Karpas-422 (cell line): Measurements from ENCODE around the gene LINGO3. TPM values are rescaled to one million over a fixed set of nuclear protein-coding genes. Genes with fewer than 3 reads are reported as not detected.

Experiments used
- DNase-seq: peaks from one replicate; pipeline ENCODE4 v3.0.0-alpha.2; 2015
- H2AFZ ChIP-seq: fragments of 200-600 bp; sonication (generic); 2 replicates; pipeline ENCODE4 v1.6.1; 2014; ENCODE audit warnings: antibody characterized with exemption, low read length, mixed read lengths
- H3K27ac ChIP-seq: fragments of 200-600 bp; sonication (generic); 2 replicates; pipeline ENCODE4 v1.5.1; 2014; ENCODE audit warnings: mild to moderate bottlenecking, low read length, moderate library complexity
- H3K27me3 ChIP-seq: fragments of 200-600 bp; sonication (generic); 2 replicates; pipeline ENCODE4 v1.6.1; 2014; ENCODE audit warnings: low read length, mixed read lengths
- H3K36me3 ChIP-seq: fragments of 200-600 bp; sonication (generic); 2 replicates; pipeline ENCODE4 v1.6.1; 2014; ENCODE audit warnings: low read length, mixed read lengths; ENCODE audit not compliant: insufficient read depth
- H3K4me1 ChIP-seq: fragments of 200-600 bp; sonication (generic); 2 replicates; pipeline ENCODE4 v1.6.1; 2014; ENCODE audit warnings: mild to moderate bottlenecking, low read length, mixed read lengths
- H3K4me2 ChIP-seq: fragments of 200-600 bp; sonication (generic); 2 replicates; pipeline ENCODE4 v1.6.1; 2014; ENCODE audit warnings: low read length, low read depth, mild to moderate bottlenecking; ENCODE audit not compliant: poor library complexity, severe bottlenecking
- H3K4me3 ChIP-seq: fragments of 200-600 bp; sonication (generic); 2 replicates; pipeline ENCODE4 v1.5.1; 2014; ENCODE audit warnings: mild to moderate bottlenecking, antibody characterized with exemption, low read length, mixed read lengths
- H3K79me2 ChIP-seq: fragments of 200-600 bp; sonication (generic); 2 replicates; pipeline ENCODE4 v1.6.1; 2014; ENCODE audit warnings: mild to moderate bottlenecking, low read length, mixed read lengths
- H3K9ac ChIP-seq: fragments of 200-600 bp; sonication (generic); 2 replicates; pipeline ENCODE4 v1.6.0; 2014; ENCODE audit warnings: low read length
- H3K9me2 ChIP-seq: fragments of 200-600 bp; sonication (generic), shearing (Covaris generic); replicated peaks from 2 replicates; pipeline ENCODE4 v1.6.0; 2014; ENCODE audit warnings: mild to moderate bottlenecking, low read length, moderate library complexity; ENCODE audit not compliant: insufficient read depth
- H3K9me3 ChIP-seq: fragments of 300-700, 200-600 bp; sonication (generic); 2 replicates; pipeline ENCODE4 v1.6.1; 2014; ENCODE audit warnings: low read length, mixed read lengths
- H4K20me1 ChIP-seq: fragments of 200-600 bp; sonication (generic); 2 replicates; pipeline ENCODE4 v1.6.1; 2014; ENCODE audit warnings: mild to moderate bottlenecking, antibody characterized with exemption, low read length, low read depth; ENCODE audit not compliant: insufficient read depth
- total RNA-seq: library from RNA; depleted of rRNA; stranded (reverse); fragments of >200 nt; shearing (Covaris generic); gene quantifications from 2 replicates; pipeline ENCODE4 v1.2.3, GENCODE V29; 2014; ENCODE audit warnings: low replicate concordance

Gene LINGO3
- total RNA-seq, 1 experiment from 2014 or later = not detected

DNA sequence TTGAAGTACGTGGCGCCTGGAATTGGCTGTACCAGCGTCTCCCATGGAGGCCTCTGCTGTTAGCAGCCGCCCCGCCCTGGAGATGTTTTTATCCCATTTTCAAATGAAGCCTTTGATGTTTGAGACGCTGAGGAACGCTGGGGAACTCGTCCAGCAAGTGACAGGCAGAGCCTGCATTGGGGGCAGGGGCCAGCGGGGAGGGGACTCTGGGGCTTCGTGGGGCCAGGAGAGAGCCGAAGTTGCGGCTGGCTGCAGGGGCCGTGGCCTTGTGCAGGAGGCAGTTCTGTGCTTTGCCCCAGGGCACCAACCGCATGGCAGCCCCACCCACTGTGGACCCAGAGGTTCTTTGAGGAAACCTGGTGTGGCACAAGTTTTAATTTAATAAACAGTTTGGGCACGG, 34.0 kb upstream of the LINGO3 start:
- no peak overlapping the region for H3K9ac ChIP-seq
- H2AFZ ChIP-seq = no peak overlapping the region
- H3K27me3 ChIP-seq = no peaks in the 10 kb centered on the region
- H3K4me2 ChIP-seq = no peak overlapping the region
- no peaks in the 10 kb centered on the region for H3K9me3 ChIP-seq
- H3K79me2 ChIP-seq = no peaks in the 10 kb centered on the region
- DNase-seq = no peak
- no peaks in the 10 kb centered on the region for H4K20me1 ChIP-seq
- no peaks in the 10 kb centered on the region for H3K9me2 ChIP-seq
- no peak overlapping the region for H3K27ac ChIP-seq
- H3K4me3 ChIP-seq = no peak overlapping the region
- H3K36me3 ChIP-seq = no peaks in the 10 kb centered on the region
- H3K4me1 ChIP-seq = no peaks in the 10 kb centered on the region

- H2AFZ ChIP-seq = no peak overlapping the region
- H3K36me3 ChIP-seq = no peaks in the 10 kb centered on the region
- no peaks in the 10 kb centered on the region for H3K4me1 ChIP-seq
- DNase-seq = no peak
- no peak overlapping the region for H3K27ac ChIP-seq
- no peaks in the 10 kb centered on the region for H3K27me3 ChIP-seq
- no peaks in the 10 kb centered on the region; the same call in 1 of the 2 replicates for H4K20me1 ChIP-seq
- H3K9ac ChIP-seq = no peak overlapping the region
- H3K9me2 ChIP-seq = no peaks in the 10 kb centered on the region
- peaks cover 4% of the 10 kb centered on the region for H3K79me2 ChIP-seq
- no peak overlapping the region for H3K4me3 ChIP-seq
- H3K4me2 ChIP-seq = no peak overlapping the region
- no peaks in the 10 kb centered on the region for H3K9me3 ChIP-seq
Measured at GRCh38 chr19:2341244-2341751, 33.3 kb upstream of the LINGO3 start.

GRCh38 chr19:2340496-2341243, 32.7 kb upstream of the LINGO3 start:
- H3K9ac ChIP-seq = no peak overlapping the region
- no peak overlapping the region for H3K27ac ChIP-seq
- H3K4me1 ChIP-seq = no peaks in the 10 kb centered on the region
- H3K36me3 ChIP-seq = no peaks in the 10 kb centered on the region
- H3K9me3 ChIP-seq = no peaks in the 10 kb centered on the region
- DNase-seq = no peak
- no peak overlapping the region for H3K4me2 ChIP-seq
- no peaks in the 10 kb centered on the region; the same call in 1 of the 2 replicates for H4K20me1 ChIP-seq
- H3K79me2 ChIP-seq = peaks cover 10% of the 10 kb centered on the region
- no peaks in the 10 kb centered on the region for H3K27me3 ChIP-seq
- no peak overlapping the region for H2AFZ ChIP-seq
- H3K9me2 ChIP-seq = no peaks in the 10 kb centered on the region
- no peak overlapping the region for H3K4me3 ChIP-seq

GRCh38 chr19:2339644-2340310, 31.8 kb upstream of the LINGO3 start:
- no peak for DNase-seq
- no peak overlapping the region for H3K27ac ChIP-seq
- H3K4me3 ChIP-seq = no peak overlapping the region
- H3K4me2 ChIP-seq = no peak overlapping the region
- no peak overlapping the region for H3K9ac ChIP-seq
- no peaks in the 10 kb centered on the region for H3K9me2 ChIP-seq
- H3K4me1 ChIP-seq = no peaks in the 10 kb centered on the region
- H3K9me3 ChIP-seq = peaks cover under 1% of the 10 kb centered on the region; the same call in 1 of the 2 replicates
- no peaks in the 10 kb centered on the region for H3K27me3 ChIP-seq
- H3K79me2 ChIP-seq = peaks cover 14% of the 10 kb centered on the region
- no peak overlapping the region for H2AFZ ChIP-seq
- no peaks in the 10 kb centered on the region; the same call in 1 of the 2 replicates for H4K20me1 ChIP-seq
- no peaks in the 10 kb centered on the region for H3K36me3 ChIP-seq

DNA sequence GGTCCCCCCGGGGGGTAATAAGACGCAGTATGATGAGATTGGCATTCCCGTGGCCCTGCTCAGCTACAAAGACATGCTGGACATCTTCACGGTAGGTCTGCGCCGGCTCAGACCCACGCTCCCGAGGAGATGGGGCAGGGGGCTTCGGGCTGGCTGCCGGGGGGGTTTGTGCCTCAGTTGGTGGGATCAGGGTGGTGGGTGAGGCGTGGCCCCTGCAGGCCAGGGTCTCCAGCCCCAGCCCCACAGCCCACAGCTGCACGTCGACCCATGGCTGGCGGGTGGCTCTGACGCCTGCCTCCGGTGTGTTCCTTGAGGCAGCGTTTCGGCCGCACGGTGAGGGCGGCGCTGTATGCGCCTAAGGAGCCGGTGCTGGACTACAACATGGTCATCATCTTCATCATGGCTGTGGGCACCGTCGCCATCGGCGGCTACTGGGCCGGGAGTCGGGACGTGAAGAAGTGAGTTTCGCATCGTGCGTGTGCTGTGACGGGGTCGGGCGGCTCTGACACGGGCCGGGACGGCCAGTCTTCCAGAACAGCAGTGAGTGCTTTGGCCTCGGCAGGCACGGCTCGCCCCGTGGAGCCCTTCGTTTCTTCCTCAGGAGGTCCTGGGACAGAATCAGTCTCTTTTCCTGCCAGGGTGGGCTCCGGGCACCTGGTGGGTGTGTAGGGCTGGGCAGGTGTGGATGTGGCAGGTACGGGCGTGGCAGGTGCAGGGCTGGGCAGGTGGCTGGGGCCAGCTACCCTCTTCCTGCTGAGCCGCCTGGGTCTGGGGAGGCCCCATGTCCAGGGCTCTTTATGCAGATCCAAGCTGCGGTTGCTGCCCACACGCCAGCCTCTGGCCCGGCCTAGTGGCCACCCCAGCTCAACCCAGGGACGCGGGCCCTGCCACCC, 31.0 kb upstream of the LINGO3 start:
- no peak overlapping the region for H3K4me3 ChIP-seq
- no peak overlapping the region for H2AFZ ChIP-seq
- H3K4me1 ChIP-seq = no peaks in the 10 kb centered on the region
- 0 out of 2 replicates have a peak, but pooled peaks cover under 1% of the 10 kb centered on the region for H3K36me3 ChIP-seq
- H4K20me1 ChIP-seq = no peaks in the 10 kb centered on the region; the same call in 1 of the 2 replicates
- H3K9me3 ChIP-seq = peaks cover 5% of the 10 kb centered on the region; the same call in 1 of the 2 replicates
- H3K9me2 ChIP-seq = no peaks in the 10 kb centered on the region
- no peak overlapping the region for H3K27ac ChIP-seq
- H3K79me2 ChIP-seq = peaks cover 20% of the 10 kb centered on the region
- H3K9ac ChIP-seq = no peak overlapping the region
- H3K27me3 ChIP-seq = no peaks in the 10 kb centered on the region
- no peak overlapping the region for H3K4me2 ChIP-seq
- no peak for DNase-seq

GRCh38 chr19:2338055-2338615, 30.2 kb upstream of the LINGO3 start:
- peaks cover 5% of the 10 kb centered on the region; the same call in 1 of the 2 replicates for H3K9me3 ChIP-seq
- H3K4me3 ChIP-seq = no peak overlapping the region

GRCh38 chr19:2337329-2337707, 29.4 kb upstream of the LINGO3 start:
- Histone ChIP-seq H3K9me2 (no peaks in the 10 kb centered on the region), H3K4me3 (no peak overlapping the region), H3K79me2 (peaks cover 37% of the 10 kb centered on the region), H3K4me2 (no peak overlapping the region), H4K20me1 (no peaks in the 10 kb centered on the region; the same call in 1 of the 2 replicates), H3K9me3 (peaks cover 5% of the 10 kb centered on the region; the same call in 1 of the 2 replicates), H3K36me3 (0 out of 2 replicates have a peak, but pooled peaks cover 7% of the 10 kb centered on the region), H2AFZ (no peak overlapping the region), H3K27me3 (no peaks in the 10 kb centered on the region), H3K9ac (no peak overlapping the region), H3K4me1 (peaks cover 5% of the 10 kb centered on the region), H3K27ac (no peak overlapping the region)
- no peak for DNase-seq

More at GRCh38 chr19:2338055-2338615, 30.2 kb upstream of the LINGO3 start:
- Histone ChIP-seq H3K27ac (no peak overlapping the region), H3K79me2 (peaks cover 29% of the 10 kb centered on the region), H4K20me1 (no peaks in the 10 kb centered on the region; the same call in 1 of the 2 replicates), H3K4me2 (no peak overlapping the region), H3K9me2 (no peaks in the 10 kb centered on the region), H3K36me3 (0 out of 2 replicates have a peak, but pooled peaks cover 7% of the 10 kb centered on the region), H3K9ac (no peak overlapping the region), H3K4me1 (no peaks in the 10 kb centered on the region), H2AFZ (no peak overlapping the region), H3K27me3 (no peaks in the 10 kb centered on the region)
- DNase-seq = no peak
